IMR-90 (cell line): Measurements from ENCODE around the gene PSMD2. TPM values are rescaled to one million over a fixed set of nuclear protein-coding genes. Genes with fewer than 3 reads are reported as not detected.

Experiments used
- ATAC-seq: fragments of 200-7000 bp; cut with Tn5 transposase; 2 replicates; pipeline ENCODE4 v1.9.1; 2020; ENCODE audit warnings: low read depth, mild to moderate bottlenecking, moderate library complexity
- BruUV-seq: library from RNA; stranded (reverse); fragments of 400-500 nt; replicated peaks from 2 replicates; lab custom pipeline; 2021; lab: Mats Ljungman, UMichigan
- CTCF ChIA-PET: fragments of 300-600 bp; formaldehyde crosslinking; extraction: SDS; loops from one replicate; lab custom pipeline; 2021; ENCODE audit warnings: antibody characterized with exemption; lab: Yijun Ruan, JAX
- POLR2A ChIA-PET: fragments of 300-600 bp; sonication (Branson Sonifier 250); formaldehyde crosslinking; loops from one replicate; lab custom pipeline; 2022; ENCODE audit warnings: antibody characterized with exemption; ENCODE audit not compliant: unreplicated experiment; lab: Charles Lee
- DNase-seq: peaks from one replicate; pipeline ENCODE4 v3.0.0; 2013
- H2AFZ ChIP-seq: replicated peaks from 2 replicates; pipeline ENCODE3; 2013; ENCODE audit warnings: low read length, mild to moderate bottlenecking; ENCODE audit not compliant: poor library complexity
- H2AK5ac ChIP-seq: 2 replicates; pipeline ENCODE4 v1.6.1; 2013; ENCODE audit warnings: low read depth, low read length, inconsistent platforms
- H2AK9ac ChIP-seq: replicated peaks from 2 replicates; pipeline ENCODE3; 2013; ENCODE audit warnings: mild to moderate bottlenecking, low read depth, low read length, moderate library complexity; ENCODE audit not compliant: poor library complexity
- H2BK120ac ChIP-seq: 2 replicates; pipeline ENCODE4 v1.6.1; 2013; ENCODE audit warnings: low read depth, low read length, inconsistent platforms
- H2BK15ac ChIP-seq: 3 replicates; pipeline ENCODE4 v1.6.1; 2013; ENCODE audit warnings: low read depth, low read length, inconsistent platforms
- H2BK20ac ChIP-seq: 2 replicates; pipeline ENCODE4 v1.6.1; 2013; ENCODE audit warnings: low read depth, mild to moderate bottlenecking, inconsistent platforms, low read length, moderate library complexity
- H2BK5ac ChIP-seq: 2 replicates; pipeline ENCODE4 v1.6.1; 2013; ENCODE audit warnings: mild to moderate bottlenecking, low read depth, low read length, inconsistent platforms; ENCODE audit not compliant: poor library complexity, severe bottlenecking
- H3K14ac ChIP-seq: replicated peaks from 2 replicates; pipeline ENCODE4 v1.6.1; 2013; ENCODE audit warnings: low read depth, low read length, inconsistent platforms
- H3K18ac ChIP-seq: 2 replicates; pipeline ENCODE4 v1.6.1; 2013; ENCODE audit warnings: low read depth, low read length, control low read depth
- H3K23ac ChIP-seq: 2 replicates; pipeline ENCODE4 v1.6.1; 2013; ENCODE audit warnings: low read depth, low read length, inconsistent platforms
- H3K27ac ChIP-seq: 2 replicates; pipeline ENCODE4 v1.5.1; 2013; ENCODE audit warnings: mild to moderate bottlenecking, control low read depth, low read length; ENCODE audit not compliant: insufficient read depth
- H3K27me3 ChIP-seq: 2 replicates; pipeline ENCODE4 v1.6.1; 2013; ENCODE audit warnings: low read length; ENCODE audit not compliant: control insufficient read depth, insufficient read depth
- H3K36me3 ChIP-seq: 2 replicates; pipeline ENCODE4 v1.6.1; 2013; ENCODE audit warnings: low read length, mixed read lengths; ENCODE audit not compliant: control insufficient read depth, insufficient read depth
- H3K4ac ChIP-seq: 2 replicates; pipeline ENCODE4 v1.6.1; 2013; ENCODE audit warnings: low read depth, low read length, inconsistent platforms
- H3K4me1 ChIP-seq: 2 replicates; pipeline ENCODE4 v1.6.1; 2013; ENCODE audit warnings: low read length, mixed read lengths; ENCODE audit not compliant: control insufficient read depth, insufficient read depth
- H3K4me2 ChIP-seq: 2 replicates; pipeline ENCODE4 v1.6.1; 2013; ENCODE audit warnings: low read depth, mild to moderate bottlenecking, control low read depth, low read length, moderate library complexity
- H3K4me3 ChIP-seq: 2 replicates; pipeline ENCODE4 v1.5.1; 2013; ENCODE audit warnings: low read depth, mild to moderate bottlenecking, control low read depth, low read length, moderate library complexity; ENCODE audit not compliant: insufficient read depth
- H3K56ac ChIP-seq: 2 replicates; pipeline ENCODE4 v1.6.1; 2013; ENCODE audit warnings: low read length, inconsistent platforms; ENCODE audit not compliant: insufficient read depth; ENCODE audit errors: extremely low read depth
- H3K79me1 ChIP-seq, 2 experiments: 2 replicates each; pipeline ENCODE4 v1.6.1; 2013; ENCODE audit warnings: low read length in 2 of 2, inconsistent platforms in 1 of 2, low read depth in 1 of 2
- H3K9ac ChIP-seq: 2 replicates; pipeline ENCODE4 v1.6.1; 2013; ENCODE audit warnings: low read depth, low read length, control low read depth
- H3K9me1 ChIP-seq: 2 replicates; pipeline ENCODE4 v1.6.1; 2013; ENCODE audit warnings: low read length, inconsistent platforms; ENCODE audit not compliant: insufficient read depth
- H3K9me3 ChIP-seq: 2 replicates; pipeline ENCODE4 v1.6.1; 2013; ENCODE audit warnings: low read length; ENCODE audit not compliant: control insufficient read depth, insufficient read depth
- H4K20me1 ChIP-seq: 2 replicates; pipeline ENCODE4 v1.6.1; 2013; ENCODE audit warnings: low read length, inconsistent platforms; ENCODE audit not compliant: insufficient read depth
- H4K5ac ChIP-seq: 2 replicates; pipeline ENCODE4 v1.6.1; 2013; ENCODE audit warnings: mild to moderate bottlenecking, low read depth, low read length, control low read depth
- H4K8ac ChIP-seq, 2 experiments: 2 replicates each; pipeline ENCODE4 v1.6.1; 2013; ENCODE audit warnings: low read depth in 2 of 2, low read length in 2 of 2, control low read depth in 1 of 2, inconsistent platforms in 1 of 2
- H4K91ac ChIP-seq: 2 replicates; pipeline ENCODE4 v1.6.1; 2013; ENCODE audit warnings: low read depth, low read length, inconsistent platforms; ENCODE audit not compliant: insufficient read depth
- BHLHE40 ChIP-seq: fragments of 150-350 bp; IDR thresholded peaks from 2 replicates; pipeline ENCODE4 v1.6.1; 2016; ENCODE audit warnings: mild to moderate bottlenecking, low read depth, low read length
- CEBPB ChIP-seq: IDR thresholded peaks from 2 replicates; pipeline ENCODE4 v1.6.1; 2012; ENCODE audit warnings: low read depth, low read length, improper control_type of control experiment
- CHD1 ChIP-seq: IDR thresholded peaks from 2 replicates; pipeline ENCODE4 v1.6.1; 2012; ENCODE audit warnings: low read depth, low read length, improper control_type of control experiment
- CTCF ChIP-seq: conservative IDR thresholded peaks from 2 replicates; pipeline ENCODE4 v1.5.1; 2012; ENCODE audit warnings: mild to moderate bottlenecking, low read depth, low read length, improper control_type of control experiment
- ELK1 ChIP-seq: fragments of 150-350 bp; IDR thresholded peaks from 2 replicates; pipeline ENCODE4 v1.6.1; 2016; ENCODE audit warnings: low read depth, mild to moderate bottlenecking, low read length, moderate library complexity, borderline replicate concordance
- FOS ChIP-seq: fragments of 150-350 bp; IDR thresholded peaks from 2 replicates; pipeline ENCODE4 v1.6.1; 2016; ENCODE audit warnings: low read depth, low read length
- MAFK ChIP-seq: IDR thresholded peaks from 2 replicates; pipeline ENCODE4 v1.6.1; 2012; ENCODE audit warnings: low read depth, low read length, improper control_type of control experiment
- MAZ ChIP-seq: IDR thresholded peaks from 2 replicates; pipeline ENCODE4 v1.6.1; 2012; ENCODE audit warnings: low read depth, mild to moderate bottlenecking, low read length, improper control_type of control experiment, moderate library complexity, borderline replicate concordance
- MXI1 ChIP-seq: IDR thresholded peaks from 2 replicates; pipeline ENCODE4 v1.6.1; 2012; ENCODE audit warnings: low read depth, mild to moderate bottlenecking, low read length, moderate library complexity, borderline replicate concordance
- POLR2A ChIP-seq: IDR thresholded peaks from 2 replicates; pipeline ENCODE4 v1.6.1; 2012; ENCODE audit warnings: mild to moderate bottlenecking, low read depth, low read length
- RAD21 ChIP-seq: IDR thresholded peaks from 2 replicates; pipeline ENCODE4 v1.6.1; 2012; ENCODE audit warnings: low read length, improper control_type of control experiment
- RCOR1 ChIP-seq: IDR thresholded peaks from 2 replicates; pipeline ENCODE4 v1.6.1; 2012; ENCODE audit warnings: mild to moderate bottlenecking, low read length, improper control_type of control experiment; ENCODE audit not compliant: insufficient replicate concordance
- RFX5 ChIP-seq: IDR thresholded peaks from 2 replicates; pipeline ENCODE4 v1.8.0; 2012; ENCODE audit warnings: low read depth, mild to moderate bottlenecking, low read length, moderate library complexity
- SMC3 ChIP-seq: fragments of 150-350 bp; IDR thresholded peaks from 2 replicates; pipeline ENCODE4 v1.6.1; 2016; ENCODE audit warnings: low read depth, mild to moderate bottlenecking, antibody characterized with exemption, low read length, moderate library complexity
- WGBS, 2 experiments: methylation state at CpG; one replicate each; pipeline versions ENCODE4 v1.1.5 to v1.1.7; 2013; ENCODE audit warnings: missing lambda C conversion rate in 2 of 2; ENCODE audit not compliant: insufficient read length in 1 of 2; ENCODE audit errors: extremely low coverage in 2 of 2; 5-methylcytosine and 5-hydroxymethylcytosine counted together
- dilution Hi-C: fragments of 300-500 bp; cut with HindIII; formaldehyde crosslinking; loops from one replicate; pipeline ENCODE4 v1.14.3; 2018; ENCODE audit warnings: low sequenced_read_pairs; ENCODE audit not compliant: unreplicated experiment
- in situ Hi-C: fragments of 300-500 bp; cut with MboI; formaldehyde crosslinking; loops from 3 replicates; pipeline ENCODE4 v1.14.3; 2019; ENCODE audit warnings: low sequenced_read_pairs, inconsistent platforms, mixed read lengths
- intact Hi-C: fragments of 100-400 bp; cut with micrococcal nuclease; formaldehyde crosslinking; loops from 2 replicates; pipeline ENCODE4 v1.10.0; 2022
- polyA plus RNA-seq, 3 experiments: library from polyadenylated mRNA; depleted of rRNA; stranded (reverse); fragments of >200 nt; gene quantifications; 2 replicates each; pipeline ENCODE4 v1.2.3, GENCODE V29; 2012; ENCODE audit warnings: low replicate concordance in 1 of 3
- total RNA-seq: library from RNA; depleted of rRNA; stranded (reverse); fragments of >200 nt; gene quantifications from 2 replicates; pipeline ENCODE4 v1.2.3, GENCODE V29; 2012
- TF ChIP-seq, protein P1 (sequence below): fragments of 150-350 bp; IDR thresholded peaks from 2 replicates; pipeline ENCODE4 v1.6.1; 2017; ENCODE audit warnings: mild to moderate bottlenecking, antibody characterized with exemption, low read length, low read depth

PSMD2 gene
- total and polyA plus RNA-seq, 2 of the 4 experiments (the other 2 are of a cell fraction) = 514 to 872 TPM

- Histone ChIP-seq H3K56ac (no peak overlapping the region), H2AK9ac (no peak overlapping the region), H3K9ac (no peak overlapping the region), H3K4ac (no peak overlapping the region), H2AK5ac (no peak overlapping the region), H3K9me3 (no peaks in the 10 kb centered on the region), H4K8ac (no peak overlapping the region), H3K9me1 (no peaks in the 10 kb centered on the region), H3K4me2 (no peak overlapping the region), H3K27ac (no peak overlapping the region), H3K4me3 (no peak overlapping the region), H3K18ac (no peak overlapping the region), H3K23ac (no peak overlapping the region), H3K79me1 (peaks cover 4 to 21% of the 10 kb centered on the region in 2 experiments; a peak in 3 of 4 replicates), H2BK5ac (no peak overlapping the region), H2AFZ (no peak overlapping the region), H2BK15ac (no peak overlapping the region), H3K36me3 (peaks cover 7% of the 10 kb centered on the region), H2BK20ac (no peak overlapping the region), H4K91ac (no peak overlapping the region), H4K5ac (no peak overlapping the region), H3K4me1 (peaks cover 2% of the 10 kb centered on the region; the same call in 1 of the 2 replicates), H3K27me3 (peaks cover 14% of the 10 kb centered on the region; the same call in 1 of the 2 replicates), H4K20me1 (peaks cover 22% of the 10 kb centered on the region), H2BK120ac (no peak overlapping the region), H3K14ac (no peak overlapping the region)
- intact Hi-C loops (no loop called here), dilution Hi-C loops (no loop called here), in situ Hi-C loops (no loop called here)
- ChIA-PET CTCF (no interaction called here), POLR2A (no interaction called here)
- WGBS, 2 experiments = 87% methylated on average over 4 of the region's 7 CpGs; no CpG with 5 or more reads in 1 of the 2 experiments
- no TSS peak for BruUV-seq
- no peak for ATAC-seq
- TF ChIP-seq MXI1 (no peak), RCOR1 (no peak), SMC3 (no peak), CEBPB (no peak), RFX5 (no peak), CHD1 (no peak), RAD21 (no peak), BHLHE40 (no peak), CTCF (no peak), ELK1 (no peak), POLR2A (no peak), FOS (no peak), MAFK (no peak), MAZ (no peak)
- TF ChIP-seq, protein P1, sequence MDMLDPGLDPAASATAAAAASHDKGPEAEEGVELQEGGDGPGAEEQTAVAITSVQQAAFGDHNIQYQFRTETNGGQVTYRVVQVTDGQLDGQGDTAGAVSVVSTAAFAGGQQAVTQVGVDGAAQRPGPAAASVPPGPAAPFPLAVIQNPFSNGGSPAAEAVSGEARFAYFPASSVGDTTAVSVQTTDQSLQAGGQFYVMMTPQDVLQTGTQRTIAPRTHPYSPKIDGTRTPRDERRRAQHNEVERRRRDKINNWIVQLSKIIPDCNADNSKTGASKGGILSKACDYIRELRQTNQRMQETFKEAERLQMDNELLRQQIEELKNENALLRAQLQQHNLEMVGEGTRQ = no peak
- no peak for DNase-seq
Measured at GRCh38 chr3:184296616-184297015, 2.4 kb upstream of the PSMD2 start.
